Inflammatory macrophage (primary cell): Measurements from ENCODE around the gene TANC1.
"Not testable (repeated sequence)": the region's sequence is repeated elsewhere in the genome, so short reads cannot be mapped to it uniquely, and the experiment has no call there.

Source experiments
- DNase-seq, 2 donors: peaks; one replicate each; pipeline ENCODE4 v3.0.0-alpha.2; 2020 to 2022

The TANC1 gene

GRCh38 chr2:159094173-159094737, 125.8 kb downstream of the TANC1 start:
- DNase-seq: no peak

GRCh38 chr2:159095813-159096212, 127.4 kb downstream of the TANC1 start:
- no peak for DNase-seq

- not testable (repeated sequence) for DNase-seq
Measured at GRCh38 chr2:159096302-159096855, 127.9 kb downstream of the TANC1 start.

- DNase-seq: no peak
Measured at GRCh38 chr2:159096901-159097300, 128.5 kb downstream of the TANC1 start.

- DNase-seq: no peak
Measured at GRCh38 chr2:159098361-159098760, 129.9 kb downstream of the TANC1 start.

- no peak for DNase-seq
Measured at GRCh38 chr2:159098921-159099411, 130.5 kb downstream of the TANC1 start.

GRCh38 chr2:159101755-159102489, 133.5 kb downstream of the TANC1 start:
- DNase-seq: peak in 1 of 2 donors; percentile 30

GRCh38 chr2:159103411-159103810, 135.0 kb downstream of the TANC1 start:
- DNase-seq: no peak

GRCh38 chr2:159106109-159106508, 137.7 kb downstream of the TANC1 start:
- DNase-seq: no peak

- DNase-seq: no peak
Measured at GRCh38 chr2:159108181-159108893, 139.9 kb downstream of the TANC1 start.

- no peak for DNase-seq
Measured at GRCh38 chr2:159109517-159109916, 141.1 kb downstream of the TANC1 start.

- DNase-seq: no peak
Measured at GRCh38 chr2:159110784-159111183, 142.3 kb downstream of the TANC1 start.

- DNase-seq: no peak
Measured at GRCh38 chr2:159111346-159111927, 143.0 kb downstream of the TANC1 start.

- DNase-seq: no peak
Measured at GRCh38 chr2:159114835-159115234, 146.4 kb downstream of the TANC1 start.

GRCh38 chr2:159116922-159117321, 148.5 kb downstream of the TANC1 start:
- no peak for DNase-seq

GRCh38 chr2:159117658-159118057, 149.2 kb downstream of the TANC1 start:
- no peak for DNase-seq

- peak; percentile 80 to 85 for DNase-seq
Measured at GRCh38 chr2:159118115-159118858, 149.8 kb downstream of the TANC1 start.

- DNase-seq: no peak
Measured at GRCh38 chr2:159118859-159119500, 150.5 kb downstream of the TANC1 start.

- DNase-seq: no peak
Measured at GRCh38 chr2:159119652-159120257, 151.3 kb downstream of the TANC1 start.

GRCh38 chr2:159123786-159124185, 155.3 kb downstream of the TANC1 start:
- no peak for DNase-seq

GRCh38 chr2:159124441-159124911, 156.0 kb downstream of the TANC1 start:
- DNase-seq: peak; percentile 59 to 78
